Gastroesophageal sphincter (tissue), 3 donors: ENCODE data around the gene ZC3HAV1.

Experiments used
- EP300 ChIP-seq: sonication (generic); formaldehyde crosslinking; IDR thresholded peaks from one replicate; pipeline ENCODE4 v1.6.1; 2017; ENCODE audit warnings: antibody characterized with exemption, mild to moderate bottlenecking
- POLR2A ChIP-seq, 2 donors: fragments of 450-650 bp; IDR thresholded peaks; one replicate each; pipeline ENCODE4 v1.6.1; 2017; ENCODE audit warnings: antibody characterized with exemption in 2 of 2, mild to moderate bottlenecking in 2 of 2, moderate library complexity in 1 of 2
- POLR2AphosphoS5 ChIP-seq: sonication (generic); formaldehyde crosslinking; IDR thresholded peaks from one replicate; pipeline ENCODE4 v1.6.1; 2017; ENCODE audit warnings: antibody characterized with exemption
- TF ChIP-seq, protein P1 (sequence below), 4 experiments: fragments of 200-600 bp in 2 of 4; fragments of 450-650 bp in 2 of 4; sonication (generic) in 1 of 4; IDR thresholded peaks; one replicate each; pipeline ENCODE4 v1.5.1; 2017 to 2019; ENCODE audit warnings: antibody characterized with exemption in 4 of 4, mild to moderate bottlenecking in 2 of 4, moderate library complexity in 2 of 4

DNA sequence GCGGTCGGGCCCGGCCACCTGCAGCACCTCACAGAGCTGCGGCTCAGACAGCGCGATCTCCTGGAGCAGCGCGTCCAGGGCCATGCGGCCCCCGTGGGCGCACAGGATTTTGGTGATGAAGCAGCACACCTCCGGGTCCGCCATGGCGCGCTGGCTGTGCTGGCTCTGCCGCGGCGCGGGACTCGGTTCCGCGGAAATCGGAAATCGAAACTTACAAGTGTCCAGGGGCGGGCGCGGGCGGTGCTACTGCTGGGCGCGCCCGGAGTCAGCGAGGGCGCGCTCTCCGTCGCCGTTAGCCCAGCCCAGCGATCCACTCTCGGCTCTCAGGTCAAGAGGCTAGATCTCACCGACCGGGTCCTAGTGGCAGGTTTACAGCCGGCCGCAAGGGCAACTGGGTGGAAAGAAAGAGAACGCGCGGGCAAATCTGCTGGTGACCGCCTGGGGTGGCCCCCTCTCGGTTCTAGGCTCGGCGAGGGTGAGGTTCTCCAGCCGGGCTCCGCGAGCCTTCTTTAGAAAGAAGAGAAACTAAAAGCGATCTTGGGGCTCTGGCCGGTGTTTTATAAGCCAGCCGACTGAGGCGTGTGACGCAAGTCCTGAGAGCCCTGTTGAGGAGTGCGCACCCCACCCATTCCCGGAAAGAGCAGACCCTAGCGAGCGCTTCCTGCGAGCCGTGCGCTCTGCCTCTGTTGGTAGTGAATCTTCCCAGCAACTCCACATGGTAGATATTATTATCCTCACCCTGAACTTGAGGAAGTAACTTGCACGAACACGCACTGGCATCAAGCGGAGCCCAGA lies at the start of gene ZC3HAV1:
- TF ChIP-seq, protein P1, sequence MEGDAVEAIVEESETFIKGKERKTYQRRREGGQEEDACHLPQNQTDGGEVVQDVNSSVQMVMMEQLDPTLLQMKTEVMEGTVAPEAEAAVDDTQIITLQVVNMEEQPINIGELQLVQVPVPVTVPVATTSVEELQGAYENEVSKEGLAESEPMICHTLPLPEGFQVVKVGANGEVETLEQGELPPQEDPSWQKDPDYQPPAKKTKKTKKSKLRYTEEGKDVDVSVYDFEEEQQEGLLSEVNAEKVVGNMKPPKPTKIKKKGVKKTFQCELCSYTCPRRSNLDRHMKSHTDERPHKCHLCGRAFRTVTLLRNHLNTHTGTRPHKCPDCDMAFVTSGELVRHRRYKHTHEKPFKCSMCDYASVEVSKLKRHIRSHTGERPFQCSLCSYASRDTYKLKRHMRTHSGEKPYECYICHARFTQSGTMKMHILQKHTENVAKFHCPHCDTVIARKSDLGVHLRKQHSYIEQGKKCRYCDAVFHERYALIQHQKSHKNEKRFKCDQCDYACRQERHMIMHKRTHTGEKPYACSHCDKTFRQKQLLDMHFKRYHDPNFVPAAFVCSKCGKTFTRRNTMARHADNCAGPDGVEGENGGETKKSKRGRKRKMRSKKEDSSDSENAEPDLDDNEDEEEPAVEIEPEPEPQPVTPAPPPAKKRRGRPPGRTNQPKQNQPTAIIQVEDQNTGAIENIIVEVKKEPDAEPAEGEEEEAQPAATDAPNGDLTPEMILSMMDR (IDR thresholded peaks at IDR 0.05), result peak in 3 of 4 experiments; percentile 22 to 30 (median 23)
- TF ChIP-seq EP300 (no peak), POLR2A (IDR thresholded peaks at IDR 0.05) (peak; percentile 48 to 79), POLR2AphosphoS5 (peak; percentile 80)
